ENCODE results near the gene FAM20B. TPM values are rescaled to one million over a fixed set of nuclear protein-coding genes. Genes with fewer than 3 reads are reported as not detected.

Gene FAM20B
- total RNA-seq, 1 donor from 2014 or later, result 33.8 TPM

DNA sequence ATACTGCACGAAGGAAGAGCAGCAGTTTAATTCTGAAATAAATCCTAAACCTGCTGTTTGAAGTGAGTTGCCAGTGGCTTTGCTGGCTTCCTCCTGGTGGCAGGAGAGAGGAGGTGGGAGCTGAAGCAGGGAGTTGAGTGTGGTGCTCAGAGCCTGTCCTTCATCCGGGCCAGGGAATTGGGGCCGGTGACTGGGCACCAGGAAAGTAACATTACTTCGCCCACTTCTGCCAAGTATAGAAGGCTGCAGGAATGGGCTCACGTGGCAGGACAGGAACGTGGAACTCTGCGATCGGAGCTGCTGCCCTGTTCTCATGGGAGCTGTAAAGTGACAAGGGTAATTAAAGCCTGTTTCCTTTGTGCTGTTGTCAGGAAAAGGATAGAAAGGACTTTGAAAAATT lies 64.8 kb downstream of the FAM20B start:
- DNase-seq (ENCODE audit: low spot score), result no peak
- H2AFZ ChIP-seq (replicated peaks), result no peak overlapping the region
- Mint-ChIP-seq H3K4me1 (no peaks in the 10 kb centered on the region), H3K27me3 (ENCODE audit: insufficient read depth, low read depth) (no peaks in the 10 kb centered on the region), H3K36me3 (peaks cover 23% of the 10 kb centered on the region), H3K27ac (no peak overlapping the region), H3K9me3 (no peaks in the 10 kb centered on the region), H3K4me3 (no peak overlapping the region)
- no peak for TF ChIP-seq EZH2 (IDR thresholded peaks at IDR 0.05)
- TF ChIP-seq, protein P1, sequence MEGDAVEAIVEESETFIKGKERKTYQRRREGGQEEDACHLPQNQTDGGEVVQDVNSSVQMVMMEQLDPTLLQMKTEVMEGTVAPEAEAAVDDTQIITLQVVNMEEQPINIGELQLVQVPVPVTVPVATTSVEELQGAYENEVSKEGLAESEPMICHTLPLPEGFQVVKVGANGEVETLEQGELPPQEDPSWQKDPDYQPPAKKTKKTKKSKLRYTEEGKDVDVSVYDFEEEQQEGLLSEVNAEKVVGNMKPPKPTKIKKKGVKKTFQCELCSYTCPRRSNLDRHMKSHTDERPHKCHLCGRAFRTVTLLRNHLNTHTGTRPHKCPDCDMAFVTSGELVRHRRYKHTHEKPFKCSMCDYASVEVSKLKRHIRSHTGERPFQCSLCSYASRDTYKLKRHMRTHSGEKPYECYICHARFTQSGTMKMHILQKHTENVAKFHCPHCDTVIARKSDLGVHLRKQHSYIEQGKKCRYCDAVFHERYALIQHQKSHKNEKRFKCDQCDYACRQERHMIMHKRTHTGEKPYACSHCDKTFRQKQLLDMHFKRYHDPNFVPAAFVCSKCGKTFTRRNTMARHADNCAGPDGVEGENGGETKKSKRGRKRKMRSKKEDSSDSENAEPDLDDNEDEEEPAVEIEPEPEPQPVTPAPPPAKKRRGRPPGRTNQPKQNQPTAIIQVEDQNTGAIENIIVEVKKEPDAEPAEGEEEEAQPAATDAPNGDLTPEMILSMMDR (IDR thresholded peaks at IDR 0.05), result no peak
- TF ChIP-seq EZH2phosphoT487 (IDR thresholded peaks at IDR 0.05), result no peak
- H3K9me3 ChIP-seq (ENCODE audit: low read depth), result no peaks in the 10 kb centered on the region
- no peaks in the 10 kb centered on the region for H4K20me1 ChIP-seq (ENCODE audit: low read depth)
- H3F3A ChIP-seq (ENCODE audit: low read depth), result no peaks in the 10 kb centered on the region
- no peaks in the 10 kb centered on the region for H3K79me2 ChIP-seq (ENCODE audit: low read depth)
- no peak overlapping the region for H3K4me2 ChIP-seq
- H3K4me1 ChIP-seq, result peaks cover 5% of the 10 kb centered on the region
- no peak overlapping the region for H3K27ac ChIP-seq
- H3K4me3 ChIP-seq, result no peak overlapping the region
- no peaks in the 10 kb centered on the region for H3K36me3 ChIP-seq
- H3K9ac ChIP-seq, result no peak overlapping the region
- no peaks in the 10 kb centered on the region for H3K27me3 ChIP-seq

DNA sequence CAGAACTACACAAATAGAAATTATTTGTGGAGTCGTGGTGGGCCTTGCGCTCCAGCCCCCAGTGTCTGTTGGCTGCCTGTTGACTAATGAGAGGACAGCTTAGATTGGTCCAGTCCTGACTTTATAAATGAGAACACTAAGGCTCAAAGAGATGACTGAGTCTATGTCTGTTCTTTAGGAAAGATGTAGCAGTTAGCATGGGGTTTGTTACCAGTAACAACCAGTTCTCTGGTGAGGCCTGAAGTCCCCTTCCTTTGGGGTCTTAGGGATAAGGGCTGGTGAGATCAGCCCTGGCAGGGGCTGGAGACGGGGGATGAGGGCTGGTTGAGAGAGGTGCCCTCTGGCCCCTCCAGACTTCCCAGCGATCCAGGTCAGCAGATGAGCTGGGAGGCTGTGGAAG lies 65.2 kb downstream of the FAM20B start:
- Histone ChIP-seq H2AFZ (replicated peaks) (no peak overlapping the region), H3K9ac (no peak overlapping the region), H3K27ac (no peak overlapping the region), H3K4me3 (no peak overlapping the region), H3F3A (ENCODE audit: low read depth) (no peaks in the 10 kb centered on the region), H3K36me3 (no peaks in the 10 kb centered on the region), H3K9me3 (ENCODE audit: low read depth) (no peaks in the 10 kb centered on the region), H3K79me2 (ENCODE audit: low read depth) (no peaks in the 10 kb centered on the region), H4K20me1 (ENCODE audit: low read depth) (no peaks in the 10 kb centered on the region), H3K27me3 (no peaks in the 10 kb centered on the region), H3K4me1 (peaks cover 5% of the 10 kb centered on the region), H3K4me2 (no peak overlapping the region)
- no peak for DNase-seq (ENCODE audit: low spot score)
- Mint-ChIP-seq H3K4me3 (no peak overlapping the region), H3K4me1 (no peaks in the 10 kb centered on the region), H3K27ac (peak overlapping the region; percentile 61), H3K36me3 (peaks cover 27% of the 10 kb centered on the region), H3K9me3 (no peaks in the 10 kb centered on the region), H3K27me3 (ENCODE audit: insufficient read depth, low read depth) (no peaks in the 10 kb centered on the region)
- no peak for TF ChIP-seq EZH2phosphoT487 (IDR thresholded peaks at IDR 0.05)
- no peak for TF ChIP-seq EZH2 (IDR thresholded peaks at IDR 0.05)
- TF ChIP-seq, protein P1 (IDR thresholded peaks at IDR 0.05), result no peak

DNA sequence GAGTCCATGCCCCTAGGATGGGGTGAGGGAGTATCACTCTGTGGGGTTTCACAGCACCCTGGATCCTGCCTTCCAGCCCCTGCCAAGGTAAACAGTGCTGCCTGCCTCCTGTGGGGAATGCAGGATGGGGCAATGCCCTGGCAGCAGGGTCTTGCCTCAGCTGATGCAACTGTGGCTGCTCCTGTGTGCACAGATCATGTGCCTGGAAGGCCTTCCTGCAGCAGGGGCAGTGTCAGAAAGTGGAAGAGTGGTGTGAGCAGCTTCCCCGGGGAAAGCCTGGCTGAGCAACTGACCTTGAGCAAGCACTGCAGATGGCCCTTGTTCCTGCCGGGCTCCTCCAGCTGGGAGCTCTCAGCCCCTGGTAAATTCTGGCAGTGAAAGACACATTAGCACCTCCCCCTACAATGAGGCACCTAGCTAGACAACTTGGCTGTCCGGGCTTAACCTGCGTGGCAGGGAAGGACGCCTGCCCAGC lies 66.0 kb downstream of the FAM20B start:
- H3K27ac Mint-ChIP-seq, result no peak overlapping the region
- no peaks in the 10 kb centered on the region for H3K27me3 Mint-ChIP-seq (ENCODE audit: insufficient read depth, low read depth)
- H3K4me1 ChIP-seq, result peaks cover 5% of the 10 kb centered on the region
- H3K4me1 Mint-ChIP-seq, result no peaks in the 10 kb centered on the region
- H3K9me3 ChIP-seq (ENCODE audit: low read depth), result no peaks in the 10 kb centered on the region
- peaks cover 24% of the 10 kb centered on the region for H3K36me3 Mint-ChIP-seq
- no peak overlapping the region for H3K9ac ChIP-seq
- H4K20me1 ChIP-seq (ENCODE audit: low read depth), result no peaks in the 10 kb centered on the region
- no peaks in the 10 kb centered on the region for H3F3A ChIP-seq (ENCODE audit: low read depth)
- no peaks in the 10 kb centered on the region for H3K36me3 ChIP-seq
- no peaks in the 10 kb centered on the region for H3K9me3 Mint-ChIP-seq
- H3K79me2 ChIP-seq (ENCODE audit: low read depth), result no peaks in the 10 kb centered on the region
- TF ChIP-seq EZH2 (IDR thresholded peaks at IDR 0.05) (no peak), EZH2phosphoT487 (IDR thresholded peaks at IDR 0.05) (no peak)
- no peak overlapping the region for H3K4me2 ChIP-seq
- no peaks in the 10 kb centered on the region for H3K27me3 ChIP-seq
- no peak for DNase-seq (ENCODE audit: low spot score)
- no peak overlapping the region for H3K27ac ChIP-seq
- no peak overlapping the region for H2AFZ ChIP-seq (replicated peaks)
- no peak overlapping the region for H3K4me3 ChIP-seq
- H3K4me3 Mint-ChIP-seq, result no peak overlapping the region

DNA sequence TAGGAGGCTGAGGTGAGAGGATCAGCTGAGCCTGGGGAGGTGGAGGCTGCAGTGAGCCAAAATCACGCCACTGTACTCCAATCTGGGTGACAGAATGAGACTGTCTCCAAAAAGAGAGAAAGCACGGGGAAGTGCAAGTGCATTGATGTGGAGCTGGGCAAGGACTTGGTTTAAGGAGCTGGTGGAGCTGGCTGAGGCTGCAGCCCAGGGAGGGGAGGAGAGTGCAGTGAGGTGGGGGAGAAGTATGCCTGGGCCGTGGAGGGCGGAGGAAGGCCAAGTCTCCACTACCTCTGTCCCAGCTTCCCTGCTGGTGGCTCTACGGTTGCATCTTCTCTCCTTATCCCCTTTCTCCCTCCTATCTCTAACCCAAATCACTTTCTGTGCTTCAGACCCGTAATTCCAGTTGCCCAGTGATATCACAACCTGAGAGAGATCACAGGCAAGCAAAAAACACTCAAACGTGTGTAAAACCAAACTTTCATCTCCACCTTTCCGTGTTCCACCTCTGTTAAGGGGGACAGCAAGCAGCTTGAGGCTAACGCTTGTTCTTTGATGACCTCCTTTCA lies 67.3 kb downstream of the FAM20B start:
- H3K27me3 Mint-ChIP-seq (ENCODE audit: insufficient read depth, low read depth), result no peaks in the 10 kb centered on the region
- H3K27ac Mint-ChIP-seq, result no peak overlapping the region
- H3K4me3 Mint-ChIP-seq, result no peak overlapping the region
- no peaks in the 10 kb centered on the region for H3K79me2 ChIP-seq (ENCODE audit: low read depth)
- no peak overlapping the region for H3K4me2 ChIP-seq
- H3K4me1 Mint-ChIP-seq, result no peaks in the 10 kb centered on the region
- H4K20me1 ChIP-seq (ENCODE audit: low read depth), result no peaks in the 10 kb centered on the region
- no peaks in the 10 kb centered on the region for H3F3A ChIP-seq (ENCODE audit: low read depth)
- H3K9ac ChIP-seq, result no peak overlapping the region
- no peak for DNase-seq (ENCODE audit: low spot score)
- TF ChIP-seq EZH2 (IDR thresholded peaks at IDR 0.05) (no peak), EZH2phosphoT487 (IDR thresholded peaks at IDR 0.05) (no peak)
- TF ChIP-seq, protein P1 (IDR thresholded peaks at IDR 0.05), result no peak
- H3K36me3 Mint-ChIP-seq, result peaks cover 24% of the 10 kb centered on the region
- no peak overlapping the region for H2AFZ ChIP-seq (replicated peaks)
- H3K4me3 ChIP-seq, result no peak overlapping the region
- no peak overlapping the region for H3K27ac ChIP-seq
- H3K36me3 ChIP-seq, result no peaks in the 10 kb centered on the region
- H3K9me3 Mint-ChIP-seq, result no peaks in the 10 kb centered on the region
- peaks cover under 1% of the 10 kb centered on the region for H3K4me1 ChIP-seq
- H3K27me3 ChIP-seq, result no peaks in the 10 kb centered on the region
- H3K9me3 ChIP-seq (ENCODE audit: low read depth), result no peaks in the 10 kb centered on the region
